GM12878 (cell line): Measurements from ENCODE around the gene DUOX2. TPM values are rescaled to one million over a fixed set of nuclear protein-coding genes. Genes with fewer than 3 reads are reported as not detected.

ENCODE experiments used
- ATAC-seq: fragments of 200-7000 bp; cut with Tn5 transposase; 3 replicates; pipeline ENCODE4 v1.9.1; 2020; ENCODE audit warnings: mild to moderate bottlenecking, moderate library complexity
- BruUV-seq: library from RNA; stranded (reverse); fragments of 400-500 nt; replicated peaks from 2 replicates; lab custom pipeline; 2021; lab: Mats Ljungman, UMichigan
- CTCF ChIA-PET: fragments of 300-600 bp; sonication (Branson Sonifier 250); formaldehyde crosslinking; extraction: SDS; loops from one replicate; lab custom pipeline; 2021; ENCODE audit warnings: inconsistent platforms; lab: Yijun Ruan, JAX
- POLR2A ChIA-PET: fragments of 350-600 bp; formaldehyde crosslinking; extraction: SDS; loops from one replicate; lab custom pipeline; 2021; ENCODE audit warnings: inconsistent platforms; lab: Charles Lee
- RAD21 ChIA-PET: fragments of 300-600 bp; sonication (Branson Sonifier 250); formaldehyde crosslinking; loops from one replicate; lab custom pipeline; 2023; ENCODE audit warnings: antibody characterized with exemption; ENCODE audit not compliant: unreplicated experiment; lab: Charles Lee
- SMC1A ChIA-PET: fragments of 300-600 bp; sonication (Branson Sonifier 250); formaldehyde crosslinking; loops from one replicate; lab custom pipeline; 2023; ENCODE audit not compliant: unreplicated experiment, uncharacterized antibody; lab: Charles Lee
- DNase-seq: peaks from one replicate; pipeline ENCODE4 v3.0.0-alpha.2; 2011; ENCODE audit warnings: low read depth, low spot score
- FAIRE-seq: peaks from 3 replicates; lab custom pipeline; 2011; peaks lifted over from hg19 to GRCh38; lab: Jason Lieb, UNC
- H2AFZ ChIP-seq: 2 replicates; pipeline ENCODE4 v1.6.0; 2011; ENCODE audit warnings: low read depth, low read length, control low read depth; ENCODE audit not compliant: control insufficient read depth
- H3K27ac ChIP-seq: 2 replicates; pipeline ENCODE4 v1.5.1; 2011; ENCODE audit warnings: control low read depth; ENCODE audit not compliant: control insufficient read depth, insufficient read depth
- H3K27me3 ChIP-seq, 2 experiments: replicated peaks in 1 of 2; 2 replicates each; pipeline versions ENCODE4 v1.6.0 to v1.6.1; 2011; ENCODE audit warnings: low read length in 1 of 2; ENCODE audit not compliant: control insufficient read depth in 2 of 2, insufficient read depth in 2 of 2
- H3K36me3 ChIP-seq, 2 experiments: 2 replicates each; pipeline ENCODE4 v1.5.1; 2011; ENCODE audit warnings: low read length in 1 of 2; ENCODE audit not compliant: control insufficient read depth in 2 of 2, insufficient read depth in 2 of 2
- H3K4me1 ChIP-seq: 2 replicates; pipeline ENCODE4 v1.6.1; 2011; ENCODE audit warnings: mild to moderate bottlenecking, low read length, moderate library complexity, mixed read lengths; ENCODE audit not compliant: control insufficient read depth, insufficient read depth
- H3K4me2 ChIP-seq: 2 replicates; pipeline ENCODE4 v1.6.0; 2011; ENCODE audit warnings: control low read depth; ENCODE audit not compliant: control insufficient read depth, insufficient read depth
- H3K4me3 ChIP-seq: fragments of 200-600 bp; sonication (generic); 2 replicates; pipeline ENCODE4 v1.5.1; 2016
- H3K79me2 ChIP-seq: 2 replicates; pipeline ENCODE4 v1.6.0; 2011; ENCODE audit warnings: low read length; ENCODE audit not compliant: control insufficient read depth, insufficient read depth
- H3K9ac ChIP-seq: 2 replicates; pipeline ENCODE4 v1.8.0; 2011; ENCODE audit warnings: low read length, control low read depth, mixed read lengths; ENCODE audit not compliant: control insufficient read depth, insufficient read depth
- H3K9me3 ChIP-seq: replicated peaks from 3 replicates; pipeline ENCODE4 v1.5.1; 2011; ENCODE audit warnings: mild to moderate bottlenecking, low read length; ENCODE audit not compliant: control insufficient read depth, insufficient read depth
- H4K20me1 ChIP-seq: 2 replicates; pipeline ENCODE4 v1.6.0; 2011; ENCODE audit not compliant: control insufficient read depth, insufficient read depth
- CBFB ChIP-seq: IDR thresholded peaks from 2 replicates; pipeline ENCODE4 v1.6.1; 2016; ENCODE audit warnings: antibody characterized with exemption, low read depth
- FOS ChIP-seq: IDR thresholded peaks from 3 replicates; pipeline ENCODE4 v1.6.1; 2011; ENCODE audit warnings: borderline replicate concordance; ENCODE audit not compliant: insufficient read length; ENCODE audit errors: extremely low read depth
- FOXK2 ChIP-seq: fragments of 450-650 bp; IDR thresholded peaks from 2 replicates; pipeline ENCODE4 v1.6.1; 2017; ENCODE audit warnings: mild to moderate bottlenecking, moderate library complexity
- NR2C2 ChIP-seq: IDR thresholded peaks from 2 replicates; pipeline ENCODE4 v1.6.1; 2011; ENCODE audit warnings: borderline replicate concordance, low read depth; ENCODE audit not compliant: control insufficient read depth, insufficient read length
- RAD51 ChIP-seq: fragments of 450-650 bp; IDR thresholded peaks from 2 replicates; pipeline ENCODE4 v1.6.1; 2016; ENCODE audit warnings: moderate library complexity, mild to moderate bottlenecking, inconsistent platforms
- STAT1 ChIP-seq: fragments of 450-650 bp; conservative IDR thresholded peaks from 2 replicates; pipeline ENCODE4 v1.6.1; 2014; ENCODE audit warnings: antibody characterized with exemption, mild to moderate bottlenecking
- USF1 ChIP-seq: IDR thresholded peaks from 2 replicates; pipeline ENCODE4 v1.6.1; 2011; ENCODE audit warnings: borderline replicate concordance, low read depth, mild to moderate bottlenecking, moderate library complexity, mixed read lengths, low read length; ENCODE audit not compliant: insufficient read depth; ENCODE audit errors: extremely low read length
- ZBTB11 ChIP-seq: fragments of 450-650 bp; formaldehyde crosslinking; IDR thresholded peaks from 2 replicates; pipeline ENCODE4 v1.5.0; 2022; ENCODE audit warnings: mild to moderate bottlenecking, missing genetic modification characterization
- ZNF24 ChIP-seq: fragments of 450-650 bp; IDR thresholded peaks from 2 replicates; pipeline ENCODE4 v1.6.1; 2017; ENCODE audit warnings: antibody characterized with exemption, mild to moderate bottlenecking
- WGBS: methylation state at CpG from one replicate; pipeline ENCODE4 v1.1.6; 2016; ENCODE audit warnings: low lambda C conversion rate; ENCODE audit not compliant: insufficient replicate concordance, insufficient coverage; ENCODE audit errors: missing lambda C conversion rate; 5-methylcytosine and 5-hydroxymethylcytosine counted together
- in situ Hi-C: fragments of 300-500 bp; cut with MboI; formaldehyde crosslinking; loops from 9 replicates; pipeline ENCODE4 v1.14.3; 2018; ENCODE audit warnings: mixed read lengths
- intact Hi-C: fragments of 100-400 bp; cut with micrococcal nuclease; formaldehyde crosslinking; loops from one replicate; pipeline ENCODE4 v1.14.2; 2022; ENCODE audit not compliant: unreplicated experiment
- polyA plus RNA-seq, 11 experiments: library from polyadenylated mRNA; depleted of rRNA in 4 of 11; unstranded in 6 of 11; stranded (reverse) in 5 of 11; fragments of >200 nt; fragmentation: Nextera tagmentation in 4 of 11; fragmentation: Illumina TruSeq in 1 of 11; extraction: Ambion mirVana in 4 of 11; extraction: Trizol in 1 of 11; gene quantifications; 1 replicate in 1 of 11; 2 replicates in 10 of 11; pipeline versions ENCODE4 v1.2.1 to v1.2.3, GENCODE V29; 2011 to 2016; ENCODE audit warnings: inconsistent platforms in 2 of 11, missing spikeins in 2 of 11, low read depth in 1 of 11
- total RNA-seq, 4 experiments: library from RNA; depleted of rRNA in 3 of 4; stranded (reverse); fragments of >200 nt in 3 of 4; fragmentation: Illumina TruSeq in 1 of 4; extraction: Trizol in 1 of 4; gene quantifications; 2 replicates each; pipeline versions ENCODE4 v1.2.1 to v1.2.3, GENCODE V29; 2013 to 2021

The DUOX2 gene
- total and polyA plus RNA-seq, 10 of the 15 experiments (the other 5 are each of a cell fraction or from before 2014, with no cell fraction given): 0.05 TPM; not detected in 9

GRCh38 chr15:45091161-45091560, 22.8 kb downstream of the DUOX2 start:
- FAIRE-seq (no peak), ATAC-seq (no peak), DNase-seq (no peak)
- CTCF ChIA-PET: no interaction called here
- H3K79me2 ChIP-seq: no peaks in the 10 kb centered on the region
- H3K36me3 ChIP-seq: no peaks in the 10 kb centered on the region
- no peak overlapping the region for H3K27ac ChIP-seq
- POLR2A ChIA-PET: no interaction called here
- no peak for TF ChIP-seq FOXK2
- no peak for TF ChIP-seq USF1
- RAD21 ChIA-PET: no interaction called here
- H3K4me3 ChIP-seq: no peak overlapping the region
- no peak overlapping the region for H3K4me2 ChIP-seq
- intact Hi-C loops: no loop called here
- 13% methylated on average over 7 of the region's 7 CpGs for WGBS
- SMC1A ChIA-PET: no interaction called here
- BruUV-seq: no TSS peak
- no peak overlapping the region for H2AFZ ChIP-seq
- no peaks in the 10 kb centered on the region for H3K9me3 ChIP-seq
- H3K9ac ChIP-seq: no peak overlapping the region
- in situ Hi-C loops: no loop called here
- H3K27me3 ChIP-seq: 0 out of 4 replicates have a peak, but pooled peaks cover 0 to 2% of the 10 kb centered on the region in 2 experiments
- H3K4me1 ChIP-seq: no peaks in the 10 kb centered on the region
- H4K20me1 ChIP-seq: no peaks in the 10 kb centered on the region

- Histone ChIP-seq H3K4me1 (no peaks in the 10 kb centered on the region), H3K4me3 (no peak overlapping the region), H3K27ac (no peak overlapping the region), H2AFZ (no peak overlapping the region), H3K4me2 (no peak overlapping the region), H3K79me2 (no peaks in the 10 kb centered on the region), H3K9me3 (no peaks in the 10 kb centered on the region), H3K36me3 (no peaks in the 10 kb centered on the region), H3K9ac (no peak overlapping the region), H4K20me1 (no peaks in the 10 kb centered on the region)
- ATAC-seq: no peak
- 24% methylated on average over 3 of the region's 3 CpGs for WGBS
- ChIA-PET CTCF (no interaction called here), RAD21 (no interaction called here), POLR2A (no interaction called here)
- no TSS peak for BruUV-seq
- in situ Hi-C loops: no loop called here
- no peak for DNase-seq
- TF ChIP-seq CBFB: no peak
- no peak for TF ChIP-seq ZBTB11 (CRISPR knock-in tag)
- TF ChIP-seq RAD51: no peak
- no peak for TF ChIP-seq NR2C2
- no peak for TF ChIP-seq STAT1
- no peak for TF ChIP-seq FOS
- TF ChIP-seq ZNF24: no peak
- TF ChIP-seq, all 136 proteins: peak for 0
- FAIRE-seq: no peak
- intact Hi-C loops: no loop called here
- SMC1A ChIA-PET: no interaction called here
- H3K27me3 ChIP-seq: 0 out of 4 replicates have a peak, but pooled peaks cover 0 to 2% of the 10 kb centered on the region in 2 experiments
Observed at GRCh38 chr15:45089712-45090373, 24.1 kb downstream of the DUOX2 start.
